ENCODE measurements around the gene KRT33B. TPM values are rescaled to one million over a fixed set of nuclear protein-coding genes. Genes with fewer than 3 reads are reported as not detected.

KRT33B gene
- total and polyA plus RNA-seq, 2 of the 13 experiments (the other 11 are each of a cell fraction or from before 2014, with no cell fraction given): not detected

- 65% methylated on average over 10 of the region's 10 CpGs for WGBS (ENCODE audit: low lambda C conversion rate)
- ATAC-seq: no peak
These were observed 24.8 kb upstream of the KRT33B start for GRCh38 chr17:41394254-41394996.

More at GRCh38 chr17:41394254-41394996, 24.8 kb upstream of the KRT33B start:
- Histone ChIP-seq H3K9ac (ENCODE audit: insufficient read depth, low read depth, low read length) (no peak overlapping the region), H3K9me3 (ENCODE audit: low read length) (no peaks in the 10 kb centered on the region), H3K36me3 (replicated peaks in 1 of 2; ENCODE audit: control insufficient read depth in 1 of 2, insufficient read depth in 2 of 2, low read length in 2 of 2) (no peaks in the 10 kb centered on the region), H3K4me3 (replicated peaks in 1 of 3; ENCODE audit: insufficient read depth in 1 of 3, low read depth in 2 of 3, low read length in 3 of 3) (no peak overlapping the region), H3K4me2 (ENCODE audit: low read depth, low read length) (no peak overlapping the region), H3K79me2 (ENCODE audit: insufficient read depth, low read length) (no peaks in the 10 kb centered on the region), H3K4me1 (ENCODE audit: insufficient read depth, low read length) (no peaks in the 10 kb centered on the region), H2AFZ (ENCODE audit: low read length) (no peak overlapping the region), H3K27me3 (ENCODE audit: control insufficient read depth in 1 of 2, insufficient read depth in 2 of 2, low read length in 2 of 2) (peaks cover 2 to 14% of the 10 kb centered on the region in 2 experiments; a peak in 3 of 5 replicates), H4K20me1 (ENCODE audit: insufficient read depth, low read length) (no peaks in the 10 kb centered on the region), H3K27ac (ENCODE audit: extremely low read length, insufficient read depth, low read length) (no peak overlapping the region)
- BruUV-seq (replicated peaks): no TSS peak
- FAIRE-seq (no peak), DNase-seq (ENCODE audit: low spot score) (no peak)
- intact Hi-C loops (cut with micrococcal nuclease; ENCODE audit: unreplicated experiment) (no loop called here), in situ Hi-C loops (cut with HindIII; ENCODE audit: extremely low pct_ligation_motif_present, low pct_unique_long_range_greater_than_20kb) (no loop called here)
- CTCF ChIA-PET (ENCODE audit: low intra/inter-chr PET ratio, low total read pairs): no interaction called here
- POLR2A ChIA-PET: no interaction called here
- TF ChIP-seq ZNF879 (CRISPR knock-in tag; IDR thresholded peaks at IDR 0.05): no peak
- no peak for TF ChIP-seq ZNF816 (CRISPR knock-in tag; IDR thresholded peaks at IDR 0.05; ENCODE audit: borderline replicate concordance)
- TF ChIP-seq ARNT2 (CRISPR knock-in tag; IDR thresholded peaks at IDR 0.05; ENCODE audit: low read depth): no peak
- no peak for TF ChIP-seq PRDM15 (CRISPR knock-in tag; IDR thresholded peaks at IDR 0.05)
- no peak for TF ChIP-seq ZFX (CRISPR knock-in tag; IDR thresholded peaks at IDR 0.05; ENCODE audit: low read depth)
- no peak for TF ChIP-seq SOX6 (IDR thresholded peaks at IDR 0.05)
- no peak for TF ChIP-seq SOX6 (CRISPR knock-in tag; IDR thresholded peaks at IDR 0.05)
- no peak for TF ChIP-seq RFX3 (CRISPR knock-in tag; IDR thresholded peaks at IDR 0.05)
- TF ChIP-seq ZC3H4 (CRISPR knock-in tag; IDR thresholded peaks at IDR 0.05; ENCODE audit: borderline replicate concordance): no peak
- no peak for TF ChIP-seq ATAD3A (CRISPR knock-in tag; IDR thresholded peaks at IDR 0.05)
- no peak for TF ChIP-seq ELF3 (CRISPR knock-in tag; IDR thresholded peaks at IDR 0.05)
- no peak for TF ChIP-seq DMAP1 (CRISPR knock-in tag; IDR thresholded peaks at IDR 0.05)
